Spleen (tissue), 11 donors: ENCODE results near the gene EPHA8. TPM values are rescaled to one million over a fixed set of nuclear protein-coding genes. Genes with fewer than 3 reads are reported as not detected.
A peak's percentile ranks its signal among the peaks of the same experiment; 100 is the strongest.

Source experiments
- DNase-seq: peaks from one replicate; pipeline ENCODE4 v3.0.0-alpha.2; 2020
- H3K27ac ChIP-seq, 8 donors: fragments of 200-600 bp; sonication (generic) in 7 of 8; 1 replicate in 4 of 8; 2 replicates in 4 of 8; pipeline versions ENCODE4 v1.5.0 to v1.8.0; 2016 to 2021; ENCODE audit warnings: inconsistent platforms in 4 of 8, mild to moderate bottlenecking in 4 of 8, moderate library complexity in 1 of 8
- H3K27me3 ChIP-seq, 7 donors: fragments of 200-600 bp; sonication (generic) in 6 of 7; replicated peaks in 1 of 7; 1 replicate in 4 of 7; 2 replicates in 3 of 7; pipeline versions ENCODE4 v1.5.0 to v1.8.0; 2016 to 2021; ENCODE audit warnings: inconsistent platforms in 3 of 7, mild to moderate bottlenecking in 1 of 7
- H3K36me3 ChIP-seq, 6 donors: fragments of 200-600 bp; sonication (generic) in 5 of 6; 1 replicate in 4 of 6; 2 replicates in 2 of 6; pipeline versions ENCODE4 v1.5.0 to v1.8.0; 2016 to 2021; ENCODE audit warnings: inconsistent platforms in 2 of 6
- H3K4me1 ChIP-seq, 6 donors: fragments of 200-600 bp; sonication (generic) in 5 of 6; 1 replicate in 3 of 6; 2 replicates in 3 of 6; pipeline versions ENCODE4 v1.5.0 to v1.8.0; 2016 to 2021; ENCODE audit warnings: inconsistent platforms in 3 of 6
- H3K4me3 ChIP-seq, 8 donors: fragments of 200-600 bp; sonication (generic) in 7 of 8; 1 replicate in 4 of 8; 2 replicates in 4 of 8; pipeline versions ENCODE4 v1.5.0 to v1.8.0; 2016 to 2021; ENCODE audit warnings: inconsistent platforms in 4 of 8, mild to moderate bottlenecking in 4 of 8, moderate library complexity in 2 of 8
- H3K9me3 ChIP-seq, 8 donors: fragments of 200-600 bp; sonication (generic) in 7 of 8; 1 replicate in 4 of 8; 2 replicates in 4 of 8; pipeline versions ENCODE4 v1.5.0 to v1.8.0; 2016 to 2021; ENCODE audit warnings: inconsistent platforms in 4 of 8
- CTCF ChIP-seq, 11 experiments: fragments of 200-600 bp in 7 of 11; fragments of 450-650 bp in 4 of 11; sonication (generic) in 4 of 11; IDR thresholded peaks in 8 of 11; conservative IDR thresholded peaks in 3 of 11; 1 replicate in 7 of 11; 2 replicates in 4 of 11; pipeline versions ENCODE4 v1.4.0 to v1.8.0; 2016 to 2021; ENCODE audit warnings: antibody characterized with exemption in 11 of 11, inconsistent platforms in 4 of 11, mild to moderate bottlenecking in 1 of 11
- POLR2A ChIP-seq, 3 donors: fragments of 450-650 bp; IDR thresholded peaks; one replicate each; pipeline ENCODE4 v1.5.1; 2017; ENCODE audit warnings: antibody characterized with exemption in 3 of 3, mild to moderate bottlenecking in 1 of 3
- POLR2AphosphoS5 ChIP-seq, 3 donors: sonication (generic); formaldehyde crosslinking; IDR thresholded peaks; one replicate each; pipeline ENCODE4 v1.5.1; 2017; ENCODE audit warnings: antibody characterized with exemption in 3 of 3
- WGBS, 5 donors: extraction: QIAGEN DNeasy Blood & Tissue Kit in 3 of 5; methylation state at CpG; one replicate each; pipeline versions ENCODE4 v1.1.5 to v1.1.7; 2013 to 2018; 5-methylcytosine and 5-hydroxymethylcytosine counted together
- intact Hi-C: fragments of 100-400 bp; cut with DNase I; formaldehyde crosslinking; loops from one replicate; pipeline ENCODE4 v1.15.0; 2023; ENCODE audit warnings: low total_unique reads
- polyA plus RNA-seq, 3 donors: library from polyadenylated mRNA; stranded (reverse); fragments of 200-250 nt; gene quantifications; one replicate each; pipeline ENCODE4 v1.2.1, GENCODE V29; 2013
- total RNA-seq, 7 donors: library from RNA; depleted of rRNA in 3 of 7; stranded (reverse); fragments of >200 nt in 3 of 7; fragmentation: NEBNext Ultra II Directional in 4 of 7; extraction: Animal tissue kit (Norgen Biotek cat#: 25700) in 4 of 7; gene quantifications; one replicate each; pipeline versions ENCODE4 v1.1.0 to v1.2.1, GENCODE V29; 2016 to 2021
- donor health status: healthy with polysubstance abuse.
- donor health status: DM: no; HTN: no; CAD: no; lungs with moderate emphysema.
- donor health status: DM: no; HTN: no; CAD: no.
- donor health status: Bipolar disorder and iron deficiency.
- donor health status: healthy.
- donor health status: DM: no; HTN: no; CAD: no.
- donor health status: DM: yes; HTN: yes; CAD: no.

EPHA8 gene
- total and polyA plus RNA-seq, 10 donors = 0.30 to 9.2 (median 4.9) TPM

DNA sequence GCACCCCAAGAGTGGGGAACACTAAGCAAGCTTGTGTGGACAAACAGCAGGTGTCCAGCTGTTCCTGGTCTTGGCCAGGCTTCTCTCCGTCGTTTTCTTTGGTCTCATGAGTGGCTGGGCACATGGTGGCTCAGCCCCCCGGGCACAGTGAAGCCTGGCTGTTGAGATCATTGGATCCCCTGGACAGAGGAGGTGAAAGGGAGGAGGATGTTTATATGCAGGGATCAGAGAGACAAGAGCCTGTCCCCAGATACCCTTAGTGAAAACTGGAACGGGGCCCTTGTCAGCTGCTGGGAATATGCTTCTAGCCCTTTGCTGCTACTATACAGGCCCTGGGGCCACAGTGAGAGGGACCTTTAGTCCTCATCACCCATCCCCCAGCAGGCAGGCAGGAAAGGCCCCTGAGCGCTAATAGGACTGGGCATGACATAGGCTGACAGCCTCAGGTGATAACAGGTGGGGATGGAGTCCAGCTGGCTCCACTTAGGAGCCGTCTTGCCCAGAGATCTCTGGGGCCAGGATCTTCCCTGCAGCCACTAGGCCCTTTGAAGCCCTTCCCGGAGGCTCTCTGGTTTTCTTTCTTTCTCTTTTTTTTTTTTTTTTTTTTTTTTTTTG lies 16.4 kb downstream of the EPHA8 start:
- Histone ChIP-seq H3K27me3 (no peaks in the 10 kb centered on the region), H3K4me1 (peaks cover 0 to 10% (median 0%) of the 10 kb centered on the region in 6 donors), H3K9me3 (no peaks in the 10 kb centered on the region), H3K4me3 (no peak overlapping the region), H3K27ac (no peak overlapping the region), H3K36me3 (no peaks in the 10 kb centered on the region)
- intact Hi-C loops = no loop called here
- 65 to 76% (median 73%) methylated on average over 7 of the region's 7 CpGs for WGBS, 5 donors
- no peak for DNase-seq
- TF ChIP-seq CTCF (IDR thresholded peaks at IDR 0.05 in 8 of 11, conservative IDR thresholded peaks at IDR 0.05 in 3 of 11) (no peak), POLR2AphosphoS5 (IDR thresholded peaks at IDR 0.05) (no peak), POLR2A (IDR thresholded peaks at IDR 0.05) (no peak)

DNA sequence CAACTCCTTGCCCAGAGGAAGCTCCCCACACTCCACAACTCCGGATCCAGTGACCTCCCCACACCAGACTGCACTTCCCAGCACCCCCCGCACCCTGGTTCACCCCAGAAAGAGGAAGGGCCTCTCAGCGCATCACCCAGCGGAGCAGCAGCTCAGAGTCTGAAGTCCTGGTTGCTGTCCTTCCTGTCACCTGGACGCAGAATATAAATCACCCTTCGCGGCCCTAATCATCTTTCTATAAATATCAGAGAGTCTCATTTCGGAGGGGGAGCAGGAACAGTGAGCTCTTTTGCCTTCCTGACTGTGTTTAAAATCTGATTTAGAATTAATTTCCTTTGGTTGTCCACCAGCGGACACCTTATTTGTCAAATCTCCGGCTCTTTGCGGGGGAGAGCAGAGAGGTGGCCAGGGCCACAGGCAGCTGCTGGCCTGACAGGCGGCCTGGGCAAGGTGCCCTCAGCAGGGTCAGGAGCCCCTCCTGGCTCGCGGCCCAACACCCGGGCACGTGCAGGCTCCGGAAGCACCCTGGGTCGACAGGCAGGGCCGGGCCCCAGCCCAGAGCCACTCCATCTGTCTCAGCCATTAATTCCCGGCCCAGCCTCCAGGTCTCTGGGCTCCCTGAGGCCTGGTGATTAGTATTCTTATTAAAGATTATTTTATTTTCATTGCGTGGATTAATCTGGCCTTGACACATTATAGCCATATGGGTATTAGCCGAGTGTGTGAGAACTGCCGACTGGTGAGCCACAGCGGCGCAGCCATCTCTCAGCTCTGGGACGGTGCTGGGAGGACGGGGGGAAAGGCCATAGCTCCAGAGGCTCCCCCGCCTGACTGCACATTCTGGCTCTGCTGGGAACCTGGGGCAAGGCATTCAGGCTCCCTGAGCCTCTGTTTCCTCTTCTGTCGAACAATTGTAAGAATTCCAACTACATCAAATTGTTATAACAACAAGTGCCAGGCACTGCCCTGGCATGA lies 19.7 kb downstream of the EPHA8 start:
- 63 to 78% (median 71%) methylated on average over 29 of the region's 29 CpGs for WGBS, 5 donors

DNA sequence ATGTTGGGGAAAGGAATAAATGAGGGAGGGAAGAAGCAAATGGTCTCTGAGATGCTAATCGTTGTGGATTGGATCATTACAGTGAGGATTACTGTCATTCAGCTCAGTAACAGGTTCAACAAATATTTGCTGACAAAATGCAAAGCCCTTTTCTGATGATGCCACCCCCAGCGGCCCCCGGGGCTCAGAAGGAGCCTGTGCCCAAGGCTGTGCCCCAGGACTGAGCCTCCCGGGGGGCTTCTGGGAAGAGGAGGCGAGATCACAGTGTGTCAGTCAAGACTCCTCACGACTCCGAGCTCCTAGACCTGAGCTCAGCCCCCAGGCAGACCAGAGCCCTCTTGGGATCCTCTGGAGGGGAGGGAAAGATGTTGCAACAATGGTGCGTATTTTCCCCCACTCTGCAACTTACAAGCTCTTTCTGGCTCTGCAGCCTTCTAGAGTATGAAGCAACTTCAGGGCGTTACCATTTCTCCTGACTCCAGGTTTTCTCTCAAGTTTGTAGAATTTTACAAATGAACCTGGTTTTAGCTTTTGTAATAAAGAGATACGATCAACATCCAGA lies 20.8 kb downstream of the EPHA8 start:
- TF ChIP-seq CTCF (IDR thresholded peaks at IDR 0.05 in 8 of 11, conservative IDR thresholded peaks at IDR 0.05 in 3 of 11) (no peak), POLR2AphosphoS5 (IDR thresholded peaks at IDR 0.05) (no peak), POLR2A (IDR thresholded peaks at IDR 0.05) (no peak)
- WGBS, 5 donors = 72 to 88% (median 75%) methylated on average over 8 to 10 of the region's 10 CpGs

More for the DNA sequence above, 19.7 kb downstream of the EPHA8 start:
- Histone ChIP-seq H3K4me1 (peaks cover 0 to 10% (median 0%) of the 10 kb centered on the region in 6 donors), H3K36me3 (no peaks in the 10 kb centered on the region), H3K27ac (peak overlapping the region in 1 of 8 donors; percentile 7), H3K4me3 (no peak overlapping the region), H3K9me3 (no peaks in the 10 kb centered on the region), H3K27me3 (peaks cover 0 to 12% (median 0%) of the 10 kb centered on the region in 7 donors)
- TF ChIP-seq CTCF (IDR thresholded peaks at IDR 0.05 in 8 of 11, conservative IDR thresholded peaks at IDR 0.05 in 3 of 11) = no peak
- TF ChIP-seq POLR2AphosphoS5 (IDR thresholded peaks at IDR 0.05) = peak in 2 of 3 donors; percentile 24 to 38
- no peak for DNase-seq
- intact Hi-C loops = no loop called here

More for the DNA sequence above, 20.8 kb downstream of the EPHA8 start:
- Histone ChIP-seq H3K27ac (no peak overlapping the region), H3K27me3 (peaks cover 0 to 19% (median 0%) of the 10 kb centered on the region in 7 donors), H3K36me3 (no peaks in the 10 kb centered on the region), H3K4me1 (peaks cover 0 to 10% (median 0%) of the 10 kb centered on the region in 6 donors), H3K9me3 (no peaks in the 10 kb centered on the region), H3K4me3 (no peak overlapping the region)
- intact Hi-C loops = no loop called here
- no peak for DNase-seq
